Heart left ventricle (tissue), 16 donors: Measurements from ENCODE around the gene PCYOX1L. TPM values are rescaled to one million over a fixed set of nuclear protein-coding genes. Genes with fewer than 3 reads are reported as not detected.

Experiments
- ATAC-seq, 4 donors: fragments of 200-7000 bp; cut with Tn5 transposase; one replicate each; pipeline ENCODE4 v1.9.1; 2020 to 2022; ENCODE audit warnings: moderate library complexity in 4 of 4, mild to moderate bottlenecking in 3 of 4, moderate number of reproducible peaks in 1 of 4
- DNase-seq, 5 donors: peaks; one replicate each; pipeline ENCODE4 v3.0.0-alpha.2; 2020
- H3K27ac ChIP-seq, 12 donors: fragments of 200-600 bp; sonication (generic) in 4 of 12; one replicate each; pipeline versions ENCODE4 v1.5.0 to v1.8.0; 2016 to 2022; ENCODE audit warnings: mild to moderate bottlenecking in 2 of 12
- H3K27me3 ChIP-seq, 9 donors: fragments of 200-600 bp; sonication (generic) in 2 of 9; one replicate each; pipeline versions ENCODE4 v1.5.1 to v1.8.0; 2016 to 2022; ENCODE audit warnings: mild to moderate bottlenecking in 3 of 9
- H3K36me3 ChIP-seq, 9 donors: fragments of 200-600 bp; sonication (generic) in 2 of 9; one replicate each; pipeline versions ENCODE4 v1.5.0 to v1.8.0; 2018 to 2022; ENCODE audit warnings: mild to moderate bottlenecking in 2 of 9
- H3K4me1 ChIP-seq, 12 donors: fragments of 200-600 bp; sonication (generic) in 4 of 12; one replicate each; pipeline versions ENCODE4 v1.5.0 to v1.8.0; 2016 to 2022; ENCODE audit warnings: mild to moderate bottlenecking in 3 of 12
- H3K4me3 ChIP-seq, 12 donors: fragments of 200-600 bp; sonication (generic) in 4 of 12; one replicate each; pipeline versions ENCODE4 v1.5.0 to v1.8.0; 2017 to 2022; ENCODE audit warnings: mild to moderate bottlenecking in 9 of 12, moderate library complexity in 4 of 12
- H3K9me3 ChIP-seq, 12 donors: fragments of 200-600 bp; sonication (generic) in 4 of 12; one replicate each; pipeline versions ENCODE4 v1.5.0 to v1.8.0; 2016 to 2022; ENCODE audit warnings: mild to moderate bottlenecking in 1 of 12
- POLR2A ChIP-seq, 2 donors: fragments of 450-650 bp; IDR thresholded peaks; one replicate each; pipeline ENCODE4 v1.6.1; 2017; ENCODE audit warnings: antibody characterized with exemption in 2 of 2, mild to moderate bottlenecking in 2 of 2, moderate library complexity in 2 of 2
- WGBS, 4 donors: extraction: QIAGEN DNeasy Blood & Tissue Kit in 2 of 4; methylation state at CpG; one replicate each; pipeline versions ENCODE4 v1.1.5 to v1.1.7; 2013 to 2018; 5-methylcytosine and 5-hydroxymethylcytosine counted together
- intact Hi-C, 10 donors: fragments of 100-400 bp; cut with DNase I; formaldehyde crosslinking; loops; one replicate each; pipeline versions ENCODE4 v1.11.1 to v1.14.2; 2022
- polyA plus RNA-seq, 2 donors: library from polyadenylated mRNA; stranded (reverse); fragments of 200-250 nt; gene quantifications; one replicate each; pipeline ENCODE4 v1.2.3, GENCODE V29; 2013
- total RNA-seq, 9 donors: library from RNA; depleted of rRNA in 2 of 9; stranded (reverse); fragments of >200 nt in 2 of 9; fragmentation: NEBNext Ultra II Directional in 3 of 9; extraction: Animal tissue kit (Norgen Biotek cat#: 25700) in 3 of 9; gene quantifications; one replicate each; pipeline versions ENCODE4 v1.1.0 to v1.2.4, GENCODE V29; 2016 to 2023
- TF ChIP-seq, protein P1 (sequence below), 12 donors: fragments of 200-600 bp; sonication (generic) in 4 of 12; IDR thresholded peaks; one replicate each; pipeline versions ENCODE4 v1.5.0 to v1.8.0; 2018 to 2022; ENCODE audit warnings: antibody characterized with exemption in 12 of 12, mild to moderate bottlenecking in 5 of 12
- donor health status: ischemic (EF 13 %, LVEDD 7.1; RV severe dilation, severe dysfunction).
- donor health status: healthy with polysubstance abuse.
- donor health status: DM: no; HTN: yes; CAD: no.
- donor health status: DM: no; HTN: no; CAD: no.
- donor health status: ischemic (EF 25% LVEDD 6.9; RV normal size, moderate dysfunction).
- donor health status: ischemic (EF 25% LVEDD 5.7; RV mildly dilated, moderate dysfunction).
- donor health status: healthy.
- donor health status: DM: yes; HTN: yes; CAD: no.
- donor health status: ischemic (EF 35%, LVEDD 5.7; RV mildly dilated, moderate dysfunction).
- donor health status: nonischemic (EF 11% LVEDD 7.7; RV severe dilation, severe dysfunction).
- donor health status: DM: yes; HTN: yes; CAD: no.
- donor health status: PGD.
- donor health status: ischemic (EF 29% LVEDD 5.4; RV normal size, mild dysfunction).
- donor health status: nonischemic (EF 23%, LVEDD 6.1; RV moderate dilation, normal function).

PCYOX1L gene
- total and polyA plus RNA-seq, 11 donors = 2.3 to 6.8 (median 3.7) TPM

DNA sequence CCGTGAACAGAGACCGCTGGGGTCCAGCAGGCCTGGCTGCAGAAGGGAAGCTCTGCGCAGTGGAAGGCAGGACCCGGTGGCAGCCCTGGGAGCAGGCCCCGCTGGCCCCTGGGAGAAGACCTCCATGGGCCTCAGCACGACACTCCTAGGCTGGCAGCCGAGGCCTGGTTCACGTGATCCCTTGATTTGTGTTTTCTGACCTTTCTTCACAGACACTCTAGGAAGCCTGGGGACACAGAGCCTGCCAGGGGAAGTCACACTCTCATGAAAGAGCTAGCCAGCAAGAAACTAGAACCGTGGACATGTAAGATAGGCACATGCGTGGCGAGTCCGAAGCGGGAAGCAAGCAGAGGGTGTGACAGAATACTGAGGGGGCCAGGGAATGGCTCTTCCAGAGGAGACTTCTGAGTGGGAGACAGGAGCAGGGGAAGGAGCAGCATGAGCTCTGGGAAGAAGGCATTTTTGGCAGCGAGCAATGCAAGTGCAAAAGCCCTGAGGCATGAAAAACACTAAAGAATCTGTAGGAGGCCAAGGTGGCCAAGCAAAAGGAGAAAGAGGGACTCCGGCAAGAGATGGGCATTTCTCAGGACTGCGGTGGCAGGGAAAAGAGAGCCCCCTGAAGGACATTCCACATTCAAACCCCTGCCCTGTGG is 47.8 kb downstream of the PCYOX1L start:
- Histone ChIP-seq H3K4me3 (peak overlapping the region in 5 of 12 donors; percentile 3 to 41 (median 12)), H3K36me3 (peaks cover 0 to 25% (median 0%) of the 10 kb centered on the region in 9 donors), H3K27ac (peak overlapping the region in 11 of 12 donors; percentile 49 to 97 (median 73)), H3K4me1 (peaks cover 0 to 28% (median 7%) of the 10 kb centered on the region in 12 donors), H3K9me3 (no peaks in the 10 kb centered on the region), H3K27me3 (no peaks in the 10 kb centered on the region)
- WGBS, 4 donors = 66 to 81% (median 77%) methylated on average over 13 to 16 of the region's 16 CpGs
- DNase-seq (no peak), ATAC-seq (peak in 2 of 4 donors; percentile 2 to 11)
- TF ChIP-seq, protein P1, sequence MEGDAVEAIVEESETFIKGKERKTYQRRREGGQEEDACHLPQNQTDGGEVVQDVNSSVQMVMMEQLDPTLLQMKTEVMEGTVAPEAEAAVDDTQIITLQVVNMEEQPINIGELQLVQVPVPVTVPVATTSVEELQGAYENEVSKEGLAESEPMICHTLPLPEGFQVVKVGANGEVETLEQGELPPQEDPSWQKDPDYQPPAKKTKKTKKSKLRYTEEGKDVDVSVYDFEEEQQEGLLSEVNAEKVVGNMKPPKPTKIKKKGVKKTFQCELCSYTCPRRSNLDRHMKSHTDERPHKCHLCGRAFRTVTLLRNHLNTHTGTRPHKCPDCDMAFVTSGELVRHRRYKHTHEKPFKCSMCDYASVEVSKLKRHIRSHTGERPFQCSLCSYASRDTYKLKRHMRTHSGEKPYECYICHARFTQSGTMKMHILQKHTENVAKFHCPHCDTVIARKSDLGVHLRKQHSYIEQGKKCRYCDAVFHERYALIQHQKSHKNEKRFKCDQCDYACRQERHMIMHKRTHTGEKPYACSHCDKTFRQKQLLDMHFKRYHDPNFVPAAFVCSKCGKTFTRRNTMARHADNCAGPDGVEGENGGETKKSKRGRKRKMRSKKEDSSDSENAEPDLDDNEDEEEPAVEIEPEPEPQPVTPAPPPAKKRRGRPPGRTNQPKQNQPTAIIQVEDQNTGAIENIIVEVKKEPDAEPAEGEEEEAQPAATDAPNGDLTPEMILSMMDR (IDR thresholded peaks at IDR 0.05) = no peak
- TF ChIP-seq POLR2A (IDR thresholded peaks at IDR 0.05) = no peak
- intact Hi-C loops = no loop called here

DNA sequence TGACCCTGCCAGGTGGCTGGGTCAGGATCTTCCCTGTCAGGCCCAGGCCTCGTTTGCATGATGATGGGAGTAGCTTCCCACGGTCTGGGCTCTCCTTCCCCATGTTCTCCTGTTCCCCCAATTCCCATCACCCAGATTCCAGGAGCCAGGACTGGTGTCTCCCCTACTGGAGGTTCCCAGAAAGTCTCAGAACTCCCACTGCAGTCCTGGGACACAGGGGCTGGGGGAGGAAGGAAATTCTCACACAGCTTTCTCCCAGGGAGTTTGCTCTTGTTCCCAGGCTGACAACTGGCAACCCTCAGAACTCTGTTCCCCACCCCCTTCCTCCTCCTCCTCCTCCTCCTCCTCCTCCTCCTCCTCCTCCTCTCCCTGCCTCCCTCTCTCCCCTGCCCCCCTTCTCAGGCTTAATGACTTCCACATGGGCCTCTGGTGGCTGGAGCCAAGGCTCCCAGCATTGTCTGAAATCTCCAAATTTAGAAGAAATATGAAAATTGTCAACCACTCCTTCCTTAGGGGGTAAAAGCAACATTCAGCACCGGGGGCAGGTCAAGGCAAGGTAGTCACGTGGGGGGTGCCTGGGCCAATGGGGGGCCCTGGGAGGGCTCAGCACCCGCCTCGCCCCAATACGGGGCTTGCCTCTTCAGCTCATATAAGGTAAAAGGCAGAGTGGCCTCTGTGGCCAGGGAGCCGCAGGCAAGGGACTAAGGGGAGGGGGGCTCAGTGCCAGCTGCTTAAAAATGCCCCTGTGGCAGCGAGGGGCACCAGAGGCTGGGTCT is 48.5 kb downstream of the PCYOX1L start:
- Histone ChIP-seq H3K9me3 (no peaks in the 10 kb centered on the region), H3K27me3 (no peaks in the 10 kb centered on the region), H3K27ac (peak overlapping the region in 11 of 12 donors; percentile 53 to 97 (median 79)), H3K36me3 (peaks cover 0 to 32% (median 0%) of the 10 kb centered on the region in 9 donors), H3K4me3 (peak overlapping the region; percentile 13 to 72 (median 48)), H3K4me1 (peaks cover 0 to 28% (median 7%) of the 10 kb centered on the region in 12 donors)
- WGBS, 4 donors = 60 to 81% (median 64%) methylated on average over 9 of the region's 9 CpGs
- ATAC-seq (peak; percentile 70 to 87 (median 78)), DNase-seq (peak; percentile 78 to 84 (median 80))
- intact Hi-C loops = no loop called here
- TF ChIP-seq POLR2A (IDR thresholded peaks at IDR 0.05) = peak in 1 of 2 donors; percentile 66
- TF ChIP-seq, protein P1 (IDR thresholded peaks at IDR 0.05) = peak in 2 of 12 donors; percentile 7 to 10

DNA sequence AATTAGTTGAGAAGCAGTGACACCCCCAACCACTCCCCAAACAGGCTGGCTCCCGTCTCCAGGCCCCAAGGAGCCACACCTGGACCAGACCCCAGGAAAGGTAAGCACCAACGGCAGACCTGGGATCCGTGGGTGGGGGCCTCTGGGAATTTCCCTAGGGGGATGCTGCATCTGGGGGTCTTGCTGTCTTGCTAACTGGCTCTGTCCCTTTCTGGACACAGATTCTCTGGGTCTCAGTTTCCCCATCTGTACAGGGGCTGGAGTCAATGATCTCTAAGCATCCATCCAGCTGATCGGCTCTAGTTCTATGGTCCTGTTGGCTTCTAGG is 49.1 kb downstream of the PCYOX1L start:
- no peak for ATAC-seq
- no peaks in the 10 kb centered on the region for H3K27me3 ChIP-seq
- no peak for DNase-seq
- WGBS, 4 donors = 64 to 78% (median 72%) methylated on average over 1 to 4 of the region's 4 CpGs
- H3K36me3 ChIP-seq = peaks cover 0 to 37% (median 0%) of the 10 kb centered on the region in 9 donors
- peak overlapping the region; percentile 13 to 72 (median 48) for H3K4me3 ChIP-seq
- peaks cover 0 to 28% (median 7%) of the 10 kb centered on the region in 12 donors for H3K4me1 ChIP-seq
- intact Hi-C loops = no loop called here
- TF ChIP-seq POLR2A (IDR thresholded peaks at IDR 0.05) = no peak
- TF ChIP-seq, protein P1 (IDR thresholded peaks at IDR 0.05) = no peak
- no peaks in the 10 kb centered on the region for H3K9me3 ChIP-seq
- H3K27ac ChIP-seq = peak overlapping the region; percentile 38 to 97 (median 74)
